Pancreas (tissue), 10 donors: ENCODE data around the gene CHMP4B. TPM values are rescaled to one million over a fixed set of nuclear protein-coding genes. Genes with fewer than 3 reads are reported as not detected.

Source experiments
- ATAC-seq, 4 donors: fragments of 200-7000 bp; cut with Tn5 transposase; one replicate each; pipeline versions ENCODE4 v1.8.0 to v1.9.1; 2020; ENCODE audit warnings: mild to moderate bottlenecking in 4 of 4, moderate library complexity in 4 of 4
- DNase-seq, 6 donors: peaks; one replicate each; pipeline ENCODE4 v3.0.0-alpha.2; 2020
- FAIRE-seq: peaks from 2 replicates; lab custom pipeline; 2012; peaks lifted over from hg19 to GRCh38; lab: Jason Lieb, UNC
- H3K27ac ChIP-seq, 4 donors: fragments of 200-600 bp; sonication (generic); 1 replicate in 3 of 4; 2 replicates in 1 of 4; pipeline versions ENCODE4 v1.5.0 to v1.8.0; 2020
- H3K27me3 ChIP-seq, 4 donors: fragments of 200-600 bp; one replicate each; pipeline ENCODE4 v1.8.0; 2021
- H3K36me3 ChIP-seq, 3 donors: fragments of 200-600 bp; sonication (generic) in 1 of 3; one replicate each; pipeline versions ENCODE4 v1.5.0 to v1.8.0; 2020 to 2021
- H3K4me1 ChIP-seq, 3 donors: fragments of 200-600 bp; one replicate each; pipeline ENCODE4 v1.8.0; 2021
- H3K4me3 ChIP-seq, 4 donors: fragments of 200-600 bp; sonication (generic) in 2 of 4; one replicate each; pipeline versions ENCODE4 v1.5.0 to v1.8.0; 2020 to 2021
- H3K9me3 ChIP-seq, 4 donors: fragments of 200-600 bp; one replicate each; pipeline ENCODE4 v1.8.0; 2021
- WGBS, 2 donors: extraction: QIAGEN DNeasy Blood & Tissue Kit; methylation state at CpG; one replicate each; pipeline ENCODE4 v1.1.7; 2013; 5-methylcytosine and 5-hydroxymethylcytosine counted together
- intact Hi-C, 3 donors: fragments of 100-400 bp; cut with DNase I; formaldehyde crosslinking; loops; one replicate each; pipeline versions ENCODE4 v1.11.1 to v1.14.2; 2022
- polyA plus RNA-seq, 2 donors: library from polyadenylated mRNA; stranded (reverse); fragments of 200-250 nt; gene quantifications; one replicate each; pipeline ENCODE4 v1.2.3, GENCODE V29; 2013
- total RNA-seq, 6 donors: library from RNA; stranded (reverse); fragmentation: NEBNext Ultra II Directional in 4 of 6; extraction: Animal tissue kit (Norgen Biotek cat#: 25700) in 4 of 6; gene quantifications; one replicate each; pipeline versions ENCODE4 v1.2.1 to v1.2.4, GENCODE V29; 2021 to 2023
- TF ChIP-seq, protein P1 (sequence below), 4 donors: fragments of 200-600 bp; sonication (generic) in 3 of 4; IDR thresholded peaks; one replicate each; pipeline versions ENCODE4 v1.5.0 to v1.8.0; 2021; ENCODE audit warnings: antibody characterized with exemption in 4 of 4
- donor health status: healthy with polysubstance abuse.
- donor health status: DM: no; HTN: no; CAD: no; lungs with moderate emphysema.
- donor health status: DM: no; HTN: no; CAD: no.
- donor health status: control.
- donor health status: control.
- donor health status: Bipolar disorder and iron deficiency.
- donor health status: DM: yes; HTN: yes; CAD: no.
- donor health status: DM: no; HTN: no; CAD: no.
- donor health status: DM: no; HTN: no; CAD: no.
- donor health status: DM: yes; HTN: yes; CAD: no.

The CHMP4B gene
- total and polyA plus RNA-seq, 8 donors: 28.4 to 66.3 (median 42.6) TPM

- TF ChIP-seq, protein P1, sequence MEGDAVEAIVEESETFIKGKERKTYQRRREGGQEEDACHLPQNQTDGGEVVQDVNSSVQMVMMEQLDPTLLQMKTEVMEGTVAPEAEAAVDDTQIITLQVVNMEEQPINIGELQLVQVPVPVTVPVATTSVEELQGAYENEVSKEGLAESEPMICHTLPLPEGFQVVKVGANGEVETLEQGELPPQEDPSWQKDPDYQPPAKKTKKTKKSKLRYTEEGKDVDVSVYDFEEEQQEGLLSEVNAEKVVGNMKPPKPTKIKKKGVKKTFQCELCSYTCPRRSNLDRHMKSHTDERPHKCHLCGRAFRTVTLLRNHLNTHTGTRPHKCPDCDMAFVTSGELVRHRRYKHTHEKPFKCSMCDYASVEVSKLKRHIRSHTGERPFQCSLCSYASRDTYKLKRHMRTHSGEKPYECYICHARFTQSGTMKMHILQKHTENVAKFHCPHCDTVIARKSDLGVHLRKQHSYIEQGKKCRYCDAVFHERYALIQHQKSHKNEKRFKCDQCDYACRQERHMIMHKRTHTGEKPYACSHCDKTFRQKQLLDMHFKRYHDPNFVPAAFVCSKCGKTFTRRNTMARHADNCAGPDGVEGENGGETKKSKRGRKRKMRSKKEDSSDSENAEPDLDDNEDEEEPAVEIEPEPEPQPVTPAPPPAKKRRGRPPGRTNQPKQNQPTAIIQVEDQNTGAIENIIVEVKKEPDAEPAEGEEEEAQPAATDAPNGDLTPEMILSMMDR (IDR thresholded peaks at IDR 0.05): no peak
- intact Hi-C loops: no loop called here
- peak in 1 of 6 donors; percentile 26 for DNase-seq
- Histone ChIP-seq H3K27ac (no peak overlapping the region), H3K36me3 (peaks cover 0 to 7% (median 7%) of the 10 kb centered on the region in 3 donors), H3K4me1 (peaks cover 11 to 14% (median 12%) of the 10 kb centered on the region in 3 donors), H3K27me3 (no peaks in the 10 kb centered on the region), H3K4me3 (no peak overlapping the region), H3K9me3 (no peaks in the 10 kb centered on the region)
- WGBS, 2 donors: 81 to 82% methylated on average over 6 of the region's 6 CpGs
- FAIRE-seq: no peak
- peak in 2 of 4 donors; percentile 10 to 30 for ATAC-seq
Observed at GRCh38 chr20:33846291-33846935, 35.3 kb downstream of the CHMP4B start.

DNA sequence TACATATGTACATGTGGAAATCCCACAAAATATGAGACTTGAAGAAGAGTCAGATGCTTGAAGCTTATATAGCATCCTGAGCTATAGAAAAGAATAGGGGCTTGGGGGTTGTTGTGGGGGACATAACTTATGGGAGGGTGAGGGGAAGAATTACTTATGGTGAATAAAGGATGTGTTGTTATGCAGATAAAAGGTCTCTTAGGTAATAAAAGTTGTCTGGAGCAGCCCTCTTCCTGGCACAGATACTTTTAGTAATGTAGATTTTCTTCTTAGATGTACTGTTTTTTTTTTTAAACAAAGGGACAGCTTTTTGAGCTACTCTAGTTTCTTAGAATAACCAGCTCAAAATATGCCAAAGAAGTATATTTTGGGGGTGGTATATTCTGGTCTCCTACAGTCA lies 35.9 kb downstream of the CHMP4B start:
- no peak overlapping the region for H3K27ac ChIP-seq
- TF ChIP-seq, protein P1 (IDR thresholded peaks at IDR 0.05): no peak
- H3K27me3 ChIP-seq: no peaks in the 10 kb centered on the region
- H3K9me3 ChIP-seq: no peaks in the 10 kb centered on the region
- intact Hi-C loops: no loop called here
- H3K4me1 ChIP-seq: peaks cover 9 to 14% (median 12%) of the 10 kb centered on the region in 3 donors
- DNase-seq (no peak), ATAC-seq (no peak), FAIRE-seq (no peak)
- no peak overlapping the region for H3K4me3 ChIP-seq
- H3K36me3 ChIP-seq: peaks cover 0 to 12% (median 7%) of the 10 kb centered on the region in 3 donors

GRCh38 chr20:33848391-33848790 lies 37.2 kb downstream of the CHMP4B start:
- Histone ChIP-seq H3K27me3 (no peaks in the 10 kb centered on the region), H3K27ac (no peak overlapping the region), H3K9me3 (no peaks in the 10 kb centered on the region), H3K36me3 (peaks cover 0 to 22% (median 7%) of the 10 kb centered on the region in 3 donors), H3K4me1 (peaks cover 8 to 10% (median 9%) of the 10 kb centered on the region in 3 donors), H3K4me3 (no peak overlapping the region)
- DNase-seq: no peak
- intact Hi-C loops: no loop called here
- no peak for ATAC-seq
- 88 to 90% methylated on average over 19 of the region's 19 CpGs for WGBS, 2 donors
- TF ChIP-seq, protein P1 (IDR thresholded peaks at IDR 0.05): no peak
- FAIRE-seq: no peak

GRCh38 chr20:33850159-33850558 lies 39.0 kb downstream of the CHMP4B start:
- TF ChIP-seq, protein P1 (IDR thresholded peaks at IDR 0.05): no peak
- no peak for FAIRE-seq

More at GRCh38 chr20:33850159-33850558, 39.0 kb downstream of the CHMP4B start:
- no peak overlapping the region for H3K4me3 ChIP-seq
- DNase-seq (no peak), ATAC-seq (no peak)
- 82 to 85% methylated on average over 3 of the region's 3 CpGs for WGBS, 2 donors
- H3K27ac ChIP-seq: no peak overlapping the region
- peaks cover 0 to 38% (median 7%) of the 10 kb centered on the region in 3 donors for H3K36me3 ChIP-seq
- H3K27me3 ChIP-seq: no peaks in the 10 kb centered on the region
- intact Hi-C loops: loop anchor here in 1 of 3 donors (10.0 kb wide), 1 partner anchor 225 kb away; no protein-coding TSS in a partner anchor
- H3K4me1 ChIP-seq: peaks cover 0 to 3% (median 0%) of the 10 kb centered on the region in 3 donors
- no peaks in the 10 kb centered on the region for H3K9me3 ChIP-seq
